WTC11 (cell line): Measurements from ENCODE around the gene STAC2. TPM values are rescaled to one million over a fixed set of nuclear protein-coding genes. Genes with fewer than 3 reads are reported as not detected.

Experiments
- ATAC-seq: fragments of 200-7000 bp; cut with Tn5 transposase; 2 replicates; pipeline ENCODE4 v1.10.0; 2021; ENCODE audit warnings: mild to moderate bottlenecking, moderate library complexity
- CTCF ChIA-PET: fragments of 300-600 bp; sonication (Branson Sonifier 250); formaldehyde crosslinking; loops from one replicate; lab custom pipeline; 2021; ENCODE audit warnings: antibody characterized with exemption; lab: Charles Lee
- POLR2A ChIA-PET: fragments of 350-600 bp; sonication (Branson Sonifier 250); formaldehyde crosslinking; loops from one replicate; lab custom pipeline; 2021; ENCODE audit warnings: antibody characterized with exemption; lab: Charles Lee
- DNase-seq: peaks from one replicate; pipeline ENCODE4 v3.0.0; 2021; ENCODE audit warnings: low spot score
- H3K27ac Mint-ChIP-seq: 2 replicates; pipeline ENCODE4 v1.8.0; 2021; ENCODE audit warnings: mixed read lengths
- H3K27me3 Mint-ChIP-seq: 2 replicates; pipeline ENCODE4 v1.8.0; 2021; ENCODE audit warnings: low read depth, mild to moderate bottlenecking, moderate library complexity, mixed read lengths
- H3K36me3 Mint-ChIP-seq: 2 replicates; pipeline ENCODE4 v1.8.0; 2021; ENCODE audit warnings: mixed read lengths
- H3K4me1 Mint-ChIP-seq: 2 replicates; pipeline ENCODE4 v1.8.0; 2022; ENCODE audit warnings: mixed read lengths
- H3K4me3 Mint-ChIP-seq: 2 replicates; pipeline ENCODE4 v1.8.0; 2021; ENCODE audit warnings: mild to moderate bottlenecking, moderate library complexity, mixed read lengths
- H3K9me3 Mint-ChIP-seq: 2 replicates; pipeline ENCODE4 v1.8.0; 2021; ENCODE audit warnings: mixed read lengths
- ETV6 ChIP-seq: sonication (generic); formaldehyde crosslinking; IDR thresholded peaks from 2 replicates; pipeline ENCODE4 v1.8.1; 2022; ENCODE audit warnings: mild to moderate bottlenecking, missing genetic modification reagents
- FOXJ3 ChIP-seq: sonication (generic); formaldehyde crosslinking; IDR thresholded peaks from 2 replicates; pipeline ENCODE4 v1.9.0; 2021; ENCODE audit warnings: missing genetic modification reagents, mild to moderate bottlenecking, borderline replicate concordance
- HMGA2 ChIP-seq: fragments of 250-450 bp; sonication (Bioruptor Pico); IDR thresholded peaks from 2 replicates; pipeline ENCODE4 v1.4.0; 2021; ENCODE audit warnings: mild to moderate bottlenecking, moderate library complexity
- IRF2 ChIP-seq: sonication (generic); formaldehyde crosslinking; IDR thresholded peaks from 2 replicates; pipeline ENCODE4 v1.8.0; 2022; ENCODE audit warnings: low read depth, missing genetic modification reagents, borderline replicate concordance
- KAT7 ChIP-seq: sonication (generic); formaldehyde crosslinking; IDR thresholded peaks from 2 replicates; pipeline ENCODE4 v1.8.1; 2023; ENCODE audit warnings: missing genetic modification reagents, mild to moderate bottlenecking, borderline replicate concordance
- SMAD3 ChIP-seq: sonication (generic); formaldehyde crosslinking; IDR thresholded peaks from 2 replicates; pipeline ENCODE4 v1.8.0; 2022; ENCODE audit warnings: missing genetic modification reagents, mild to moderate bottlenecking, borderline replicate concordance
- SP1 ChIP-seq: sonication (generic); formaldehyde crosslinking; conservative IDR thresholded peaks from 2 replicates; pipeline ENCODE4 v1.8.1; 2022; ENCODE audit warnings: missing genetic modification reagents
- TP53 ChIP-seq: sonication (generic); formaldehyde crosslinking; IDR thresholded peaks from 2 replicates; pipeline ENCODE4 v1.8.1; 2023; ENCODE audit warnings: mild to moderate bottlenecking, missing genetic modification reagents
- ZNF423 ChIP-seq: fragments of 250-450 bp; sonication (Bioruptor Pico); IDR thresholded peaks from 2 replicates; pipeline ENCODE4 v2.1.2; 2022; ENCODE audit warnings: mild to moderate bottlenecking, moderate library complexity
- total RNA-seq: library from RNA; stranded (reverse); gene quantifications from 3 replicates; pipeline ENCODE4 v1.2.3, GENCODE V29; 2021
- TF ChIP-seq, protein P1 (sequence below): fragments of 200-600 bp; IDR thresholded peaks from 2 replicates; pipeline ENCODE4 v1.8.0; 2022; ENCODE audit warnings: antibody characterized with exemption
- TF ChIP-seq, protein P2 (sequence below): sonication (generic); formaldehyde crosslinking; IDR thresholded peaks from 2 replicates; pipeline ENCODE4 v1.8.1; 2023; ENCODE audit warnings: mild to moderate bottlenecking, moderate library complexity, missing genetic modification reagents
- TF ChIP-seq, protein P3 (sequence below): fragments of 250-450 bp; sonication (Bioruptor Pico); IDR thresholded peaks from 2 replicates; pipeline ENCODE4 v1.9.0; 2021; ENCODE audit warnings: moderate library complexity, mild to moderate bottlenecking, inconsistent platforms, borderline replicate concordance
- TF ChIP-seq, protein P4 (sequence below): sonication (generic); formaldehyde crosslinking; IDR thresholded peaks from 2 replicates; pipeline ENCODE4 v1.8.1; 2022; ENCODE audit warnings: mild to moderate bottlenecking, moderate library complexity, missing genetic modification reagents
- TF ChIP-seq, protein P5 (sequence below): fragments of 250-450 bp; sonication (Bioruptor Pico); IDR thresholded peaks from 2 replicates; pipeline ENCODE4 v2.1.2; 2022; ENCODE audit warnings: mild to moderate bottlenecking, moderate library complexity
- TF ChIP-seq, protein P6 (sequence below): sonication (generic); formaldehyde crosslinking; IDR thresholded peaks from 2 replicates; pipeline ENCODE4 v1.8.0; 2022; ENCODE audit warnings: mild to moderate bottlenecking, missing genetic modification reagents
- TF ChIP-seq, protein P7 (sequence below): sonication (generic); formaldehyde crosslinking; IDR thresholded peaks from 2 replicates; pipeline ENCODE4 v1.8.1; 2022; ENCODE audit warnings: low read depth, mild to moderate bottlenecking, moderate library complexity, missing genetic modification reagents, borderline replicate concordance
- TF ChIP-seq, protein P8 (sequence below): fragments of 250-450 bp; sonication (Bioruptor Pico); IDR thresholded peaks from 2 replicates; pipeline ENCODE4 v1.9.0; 2021; ENCODE audit warnings: mild to moderate bottlenecking, borderline replicate concordance

The STAC2 gene
- total RNA-seq, 1 experiment from 2014 or later, result 4.2 TPM

DNA sequence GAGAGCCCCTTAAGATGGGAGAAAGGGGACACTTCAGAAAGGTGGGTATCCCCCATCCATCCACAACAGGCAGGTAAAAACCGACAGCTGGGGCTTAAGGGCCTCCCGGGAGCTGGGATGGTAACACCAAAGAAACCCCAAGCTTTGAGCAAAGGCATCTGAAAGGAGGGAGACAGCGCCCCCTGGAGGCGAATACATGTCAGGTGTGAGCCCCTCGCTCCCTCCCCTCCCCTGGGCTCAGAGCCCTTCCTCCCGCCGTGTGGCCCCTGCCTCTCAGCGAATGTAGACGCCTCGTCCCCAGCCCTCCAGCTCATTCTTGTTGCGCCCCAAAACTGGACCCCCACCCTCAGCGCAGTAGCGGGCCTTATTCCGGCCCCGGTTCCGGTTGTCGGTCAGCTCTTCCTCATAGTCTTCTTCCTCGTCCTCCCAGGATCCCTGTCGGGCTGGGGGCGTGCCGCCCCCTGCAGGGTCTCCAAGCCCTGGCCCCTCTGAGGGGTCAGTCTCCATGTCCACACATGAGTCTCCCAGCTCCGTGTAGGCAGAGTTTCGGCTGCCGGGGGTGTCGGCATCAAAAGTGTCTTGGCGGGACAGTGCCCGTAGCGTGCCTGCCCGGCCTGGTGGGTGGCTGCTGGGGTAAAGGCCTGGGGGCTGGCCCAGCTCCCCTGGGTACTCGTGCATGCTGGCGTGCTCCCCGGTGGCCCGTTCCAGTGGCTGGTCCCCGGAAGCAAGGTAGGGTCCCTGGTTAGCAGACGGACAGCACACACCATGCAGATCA lies 50.6 kb downstream of the STAC2 start:
- peaks cover 41% of the 10 kb centered on the region for H3K4me1 Mint-ChIP-seq
- H3K36me3 Mint-ChIP-seq, result peaks cover 4% of the 10 kb centered on the region; the same call in 1 of the 2 replicates
- peaks cover 12% of the 10 kb centered on the region for H3K27me3 Mint-ChIP-seq
- CTCF ChIA-PET, result interaction anchor here (0.5 to 4.2 kb wide), 90 partner anchors 10 to 638 kb away, joined by 3 to 284 read pairs (median 5); partner anchors contain the start of genes ARL5C, CACNB1, CWC25 and FBXO47
- H3K9me3 Mint-ChIP-seq, result no peaks in the 10 kb centered on the region
- TF ChIP-seq ETV6 (CRISPR knock-in tag), result no peak
- no peak for TF ChIP-seq SMAD3 (CRISPR knock-in tag)
- peak; percentile 25; the same call in 1 of the 2 replicates for TF ChIP-seq SP1 (CRISPR knock-in tag)
- TF ChIP-seq, protein P1, sequence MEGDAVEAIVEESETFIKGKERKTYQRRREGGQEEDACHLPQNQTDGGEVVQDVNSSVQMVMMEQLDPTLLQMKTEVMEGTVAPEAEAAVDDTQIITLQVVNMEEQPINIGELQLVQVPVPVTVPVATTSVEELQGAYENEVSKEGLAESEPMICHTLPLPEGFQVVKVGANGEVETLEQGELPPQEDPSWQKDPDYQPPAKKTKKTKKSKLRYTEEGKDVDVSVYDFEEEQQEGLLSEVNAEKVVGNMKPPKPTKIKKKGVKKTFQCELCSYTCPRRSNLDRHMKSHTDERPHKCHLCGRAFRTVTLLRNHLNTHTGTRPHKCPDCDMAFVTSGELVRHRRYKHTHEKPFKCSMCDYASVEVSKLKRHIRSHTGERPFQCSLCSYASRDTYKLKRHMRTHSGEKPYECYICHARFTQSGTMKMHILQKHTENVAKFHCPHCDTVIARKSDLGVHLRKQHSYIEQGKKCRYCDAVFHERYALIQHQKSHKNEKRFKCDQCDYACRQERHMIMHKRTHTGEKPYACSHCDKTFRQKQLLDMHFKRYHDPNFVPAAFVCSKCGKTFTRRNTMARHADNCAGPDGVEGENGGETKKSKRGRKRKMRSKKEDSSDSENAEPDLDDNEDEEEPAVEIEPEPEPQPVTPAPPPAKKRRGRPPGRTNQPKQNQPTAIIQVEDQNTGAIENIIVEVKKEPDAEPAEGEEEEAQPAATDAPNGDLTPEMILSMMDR, result peak; percentile 98
- TF ChIP-seq HMGA2 (CRISPR knock-in tag), result no peak
- TF ChIP-seq, protein P2, sequence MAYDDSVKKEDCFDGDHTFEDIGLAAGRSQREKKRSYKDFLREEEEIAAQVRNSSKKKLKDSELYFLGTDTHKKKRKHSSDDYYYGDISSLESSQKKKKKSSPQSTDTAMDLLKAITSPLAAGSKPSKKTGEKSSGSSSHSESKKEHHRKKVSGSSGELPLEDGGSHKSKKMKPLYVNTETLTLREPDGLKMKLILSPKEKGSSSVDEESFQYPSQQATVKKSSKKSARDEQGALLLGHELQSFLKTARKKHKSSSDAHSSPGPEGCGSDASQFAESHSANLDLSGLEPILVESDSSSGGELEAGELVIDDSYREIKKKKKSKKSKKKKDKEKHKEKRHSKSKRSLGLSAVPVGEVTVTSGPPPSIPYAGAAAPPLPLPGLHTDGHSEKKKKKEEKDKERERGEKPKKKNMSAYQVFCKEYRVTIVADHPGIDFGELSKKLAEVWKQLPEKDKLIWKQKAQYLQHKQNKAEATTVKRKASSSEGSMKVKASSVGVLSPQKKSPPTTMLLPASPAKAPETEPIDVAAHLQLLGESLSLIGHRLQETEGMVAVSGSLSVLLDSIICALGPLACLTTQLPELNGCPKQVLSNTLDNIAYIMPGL, result 0 out of 2 replicates have a peak, but pooled peaks have one; percentile 26
- H3K27ac Mint-ChIP-seq, result 0 out of 2 replicates have a peak overlapping the region, but pooled peaks have one; percentile 32
- peak overlapping the region; percentile 39 for H3K4me3 Mint-ChIP-seq
- peak; percentile 92 for DNase-seq
- POLR2A ChIA-PET, result interaction anchor here (0.6 to 2.1 kb wide), 4 partner anchors 10 to 199 kb away, joined by 4 to 21 read pairs (median 6); partner anchors contain the start of genes ARL5C and PLXDC1
- ATAC-seq, result peak; percentile 53

DNA sequence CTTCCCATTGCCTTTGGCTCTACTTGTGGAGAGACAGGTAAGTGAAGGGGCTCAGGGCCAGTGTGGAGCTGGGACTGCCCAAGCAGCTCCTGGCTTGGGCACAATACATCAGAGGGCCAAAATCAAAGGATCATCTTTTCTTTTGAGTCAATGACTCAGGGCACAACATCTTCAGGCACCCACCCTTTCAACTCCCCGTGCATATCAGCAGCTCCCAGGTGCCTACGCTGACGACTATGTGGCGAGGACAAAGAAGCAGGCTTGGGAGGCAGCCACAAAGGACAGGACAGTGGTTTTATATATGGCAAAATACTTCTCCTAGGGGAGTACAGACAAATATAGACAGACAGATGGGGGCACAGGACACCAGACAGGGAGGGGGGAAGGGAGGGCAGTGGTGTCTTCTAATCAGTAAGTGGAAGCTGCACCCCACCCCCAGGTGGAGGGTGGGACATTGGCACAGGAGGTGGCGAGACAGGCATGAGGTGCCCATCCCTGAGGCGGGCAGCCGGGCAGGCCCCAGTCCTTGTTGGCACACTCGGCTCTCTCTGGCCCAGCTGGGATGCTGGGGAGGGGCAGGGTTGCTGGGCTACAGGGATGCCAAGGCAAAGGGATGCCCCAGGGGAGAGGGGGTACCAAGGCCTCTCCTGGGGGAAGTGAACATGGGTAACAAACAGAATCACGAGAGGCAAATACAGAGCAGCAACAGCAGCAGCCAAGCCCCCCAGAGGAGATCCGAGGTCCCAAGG lies 52.0 kb downstream of the STAC2 start:
- no peak overlapping the region for H3K27ac Mint-ChIP-seq
- H3K9me3 Mint-ChIP-seq, result peaks cover 4% of the 10 kb centered on the region
- peaks cover 22% of the 10 kb centered on the region for H3K27me3 Mint-ChIP-seq
- no peak for DNase-seq
- H3K36me3 Mint-ChIP-seq, result peaks cover 6% of the 10 kb centered on the region; the same call in 1 of the 2 replicates
- no peak for ATAC-seq
- POLR2A ChIA-PET, result interaction anchor here (2.1 kb wide), 1 partner anchor 8 kb away, joined by 21 read pairs; the partner anchor contains the start of gene ARL5C
- CTCF ChIA-PET, result interaction anchor here (0.6 to 4.2 kb wide), 42 partner anchors 10 to 637 kb away, joined by 3 to 284 read pairs (median 6); partner anchors contain the start of genes ARL5C, CACNB1, FBXO47 and LASP1NB
- H3K4me1 Mint-ChIP-seq, result peaks cover 41% of the 10 kb centered on the region
- H3K4me3 Mint-ChIP-seq, result no peak overlapping the region
- TF ChIP-seq, protein P3, sequence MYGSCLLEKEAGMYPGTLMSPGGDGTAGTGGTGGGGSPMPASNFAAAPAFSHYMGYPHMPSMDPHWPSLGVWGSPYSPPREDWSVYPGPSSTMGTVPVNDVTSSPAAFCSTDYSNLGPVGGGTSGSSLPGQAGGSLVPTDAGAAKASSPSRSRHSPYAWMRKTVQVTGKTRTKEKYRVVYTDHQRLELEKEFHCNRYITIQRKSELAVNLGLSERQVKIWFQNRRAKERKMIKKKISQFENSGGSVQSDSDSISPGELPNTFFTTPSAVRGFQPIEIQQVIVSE, result no peak
- no peak for TF ChIP-seq ZNF423 (CRISPR knock-in tag)
- TF ChIP-seq, protein P4, sequence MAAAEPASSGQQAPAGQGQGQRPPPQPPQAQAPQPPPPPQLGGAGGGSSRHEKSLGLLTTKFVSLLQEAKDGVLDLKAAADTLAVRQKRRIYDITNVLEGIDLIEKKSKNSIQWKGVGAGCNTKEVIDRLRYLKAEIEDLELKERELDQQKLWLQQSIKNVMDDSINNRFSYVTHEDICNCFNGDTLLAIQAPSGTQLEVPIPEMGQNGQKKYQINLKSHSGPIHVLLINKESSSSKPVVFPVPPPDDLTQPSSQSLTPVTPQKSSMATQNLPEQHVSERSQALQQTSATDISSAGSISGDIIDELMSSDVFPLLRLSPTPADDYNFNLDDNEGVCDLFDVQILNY (CRISPR knock-in tag), result no peak
- TF ChIP-seq, protein P5, sequence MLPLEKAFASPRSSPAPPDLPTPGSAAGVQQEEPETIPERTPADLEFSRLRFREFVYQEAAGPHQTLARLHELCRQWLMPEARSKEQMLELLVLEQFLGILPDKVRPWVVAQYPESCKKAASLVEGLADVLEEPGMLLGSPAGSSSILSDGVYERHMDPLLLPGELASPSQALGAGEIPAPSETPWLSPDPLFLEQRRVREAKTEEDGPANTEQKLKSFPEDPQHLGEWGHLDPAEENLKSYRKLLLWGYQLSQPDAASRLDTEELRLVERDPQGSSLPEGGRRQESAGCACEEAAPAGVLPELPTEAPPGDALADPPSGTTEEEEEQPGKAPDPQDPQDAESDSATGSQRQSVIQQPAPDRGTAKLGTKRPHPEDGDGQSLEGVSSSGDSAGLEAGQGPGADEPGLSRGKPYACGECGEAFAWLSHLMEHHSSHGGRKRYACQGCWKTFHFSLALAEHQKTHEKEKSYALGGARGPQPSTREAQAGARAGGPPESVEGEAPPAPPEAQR (CRISPR knock-in tag), result no peak
- TF ChIP-seq, protein P6, sequence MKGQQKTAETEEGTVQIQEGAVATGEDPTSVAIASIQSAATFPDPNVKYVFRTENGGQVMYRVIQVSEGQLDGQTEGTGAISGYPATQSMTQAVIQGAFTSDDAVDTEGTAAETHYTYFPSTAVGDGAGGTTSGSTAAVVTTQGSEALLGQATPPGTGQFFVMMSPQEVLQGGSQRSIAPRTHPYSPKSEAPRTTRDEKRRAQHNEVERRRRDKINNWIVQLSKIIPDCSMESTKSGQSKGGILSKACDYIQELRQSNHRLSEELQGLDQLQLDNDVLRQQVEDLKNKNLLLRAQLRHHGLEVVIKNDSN (CRISPR knock-in tag), result no peak
- TF ChIP-seq, protein P7, sequence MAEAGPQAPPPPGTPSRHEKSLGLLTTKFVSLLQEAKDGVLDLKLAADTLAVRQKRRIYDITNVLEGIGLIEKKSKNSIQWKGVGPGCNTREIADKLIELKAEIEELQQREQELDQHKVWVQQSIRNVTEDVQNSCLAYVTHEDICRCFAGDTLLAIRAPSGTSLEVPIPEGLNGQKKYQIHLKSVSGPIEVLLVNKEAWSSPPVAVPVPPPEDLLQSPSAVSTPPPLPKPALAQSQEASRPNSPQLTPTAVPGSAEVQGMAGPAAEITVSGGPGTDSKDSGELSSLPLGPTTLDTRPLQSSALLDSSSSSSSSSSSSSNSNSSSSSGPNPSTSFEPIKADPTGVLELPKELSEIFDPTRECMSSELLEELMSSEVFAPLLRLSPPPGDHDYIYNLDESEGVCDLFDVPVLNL (CRISPR knock-in tag), result no peak
- TF ChIP-seq IRF2 (CRISPR knock-in tag), result no peak
- no peak for TF ChIP-seq ETV6 (CRISPR knock-in tag)
- no peak for TF ChIP-seq KAT7 (CRISPR knock-in tag)
- no peak for TF ChIP-seq FOXJ3 (CRISPR knock-in tag)
- TF ChIP-seq TP53, result no peak
- TF ChIP-seq, protein P8, sequence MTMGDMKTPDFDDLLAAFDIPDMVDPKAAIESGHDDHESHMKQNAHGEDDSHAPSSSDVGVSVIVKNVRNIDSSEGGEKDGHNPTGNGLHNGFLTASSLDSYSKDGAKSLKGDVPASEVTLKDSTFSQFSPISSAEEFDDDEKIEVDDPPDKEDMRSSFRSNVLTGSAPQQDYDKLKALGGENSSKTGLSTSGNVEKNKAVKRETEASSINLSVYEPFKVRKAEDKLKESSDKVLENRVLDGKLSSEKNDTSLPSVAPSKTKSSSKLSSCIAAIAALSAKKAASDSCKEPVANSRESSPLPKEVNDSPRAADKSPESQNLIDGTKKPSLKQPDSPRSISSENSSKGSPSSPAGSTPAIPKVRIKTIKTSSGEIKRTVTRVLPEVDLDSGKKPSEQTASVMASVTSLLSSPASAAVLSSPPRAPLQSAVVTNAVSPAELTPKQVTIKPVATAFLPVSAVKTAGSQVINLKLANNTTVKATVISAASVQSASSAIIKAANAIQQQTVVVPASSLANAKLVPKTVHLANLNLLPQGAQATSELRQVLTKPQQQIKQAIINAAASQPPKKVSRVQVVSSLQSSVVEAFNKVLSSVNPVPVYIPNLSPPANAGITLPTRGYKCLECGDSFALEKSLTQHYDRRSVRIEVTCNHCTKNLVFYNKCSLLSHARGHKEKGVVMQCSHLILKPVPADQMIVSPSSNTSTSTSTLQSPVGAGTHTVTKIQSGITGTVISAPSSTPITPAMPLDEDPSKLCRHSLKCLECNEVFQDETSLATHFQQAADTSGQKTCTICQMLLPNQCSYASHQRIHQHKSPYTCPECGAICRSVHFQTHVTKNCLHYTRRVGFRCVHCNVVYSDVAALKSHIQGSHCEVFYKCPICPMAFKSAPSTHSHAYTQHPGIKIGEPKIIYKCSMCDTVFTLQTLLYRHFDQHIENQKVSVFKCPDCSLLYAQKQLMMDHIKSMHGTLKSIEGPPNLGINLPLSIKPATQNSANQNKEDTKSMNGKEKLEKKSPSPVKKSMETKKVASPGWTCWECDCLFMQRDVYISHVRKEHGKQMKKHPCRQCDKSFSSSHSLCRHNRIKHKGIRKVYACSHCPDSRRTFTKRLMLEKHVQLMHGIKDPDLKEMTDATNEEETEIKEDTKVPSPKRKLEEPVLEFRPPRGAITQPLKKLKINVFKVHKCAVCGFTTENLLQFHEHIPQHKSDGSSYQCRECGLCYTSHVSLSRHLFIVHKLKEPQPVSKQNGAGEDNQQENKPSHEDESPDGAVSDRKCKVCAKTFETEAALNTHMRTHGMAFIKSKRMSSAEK (CRISPR knock-in tag), result no peak
